Coronary artery (tissue), 2 donors: Measurements from ENCODE around the gene RNF114.
A peak's percentile ranks its signal among the peaks of the same experiment; 100 is the strongest.

Experiments
- DNase-seq: peaks from one replicate; pipeline ENCODE4 v3.0.0-alpha.2; 2017; ENCODE audit warnings: low spot score
- H3K27ac ChIP-seq, 2 donors: fragments of 200-600 bp; sonication (generic); one replicate each; pipeline ENCODE4 v1.5.1; 2016 to 2019
- H3K4me3 ChIP-seq: fragments of 200-600 bp; sonication (generic); 2 replicates; pipeline ENCODE4 v1.5.1; 2016; ENCODE audit warnings: mild to moderate bottlenecking, moderate library complexity
- CTCF ChIP-seq: fragments of 200-600 bp; sonication (generic); IDR thresholded peaks from one replicate; pipeline ENCODE4 v1.5.1; 2019; ENCODE audit warnings: antibody characterized with exemption

Gene RNF114

GRCh38 chr20:49982072-49982345 is 45.8 kb downstream of the RNF114 start:
- peak overlapping the region in 1 of 2 donors; percentile 62 for H3K27ac ChIP-seq
- DNase-seq = no peak
- peak overlapping the region; percentile 83 for H3K4me3 ChIP-seq
- TF ChIP-seq CTCF = no peak

- Histone ChIP-seq H3K4me3 (peak within 1 kb of the TSS; percentile 83), H3K27ac (peak within 1 kb of the TSS; percentile 12 to 87)
- DNase-seq = peak; percentile 83
- peak; percentile 23 for TF ChIP-seq CTCF
Measured at GRCh38 chr20:49982346-49983122, 46.3 kb downstream of the RNF114 start, which contains the start of gene SNAI1. Gene SNAI1, plus strand, starts transcription at chr20:49982980. Its CDS starts 80 bp downstream, at chr20:49983060.

GRCh38 chr20:49983123-49983847 is 47.1 kb downstream of the RNF114 start:
- TF ChIP-seq CTCF = no peak
- Histone ChIP-seq H3K4me3 (peak overlapping the region; percentile 83), H3K27ac (peak overlapping the region; percentile 2 to 87)
- no peak for DNase-seq

- DNase-seq = no peak
- Histone ChIP-seq H3K4me3 (peak overlapping the region; percentile 83), H3K27ac (peak overlapping the region; percentile 2 to 87)
- no peak for TF ChIP-seq CTCF
Measured at GRCh38 chr20:49983848-49984408, 47.7 kb downstream of the RNF114 start.

- Histone ChIP-seq H3K4me3 (peak overlapping the region; percentile 83), H3K27ac (peak overlapping the region in 1 of 2 donors; percentile 87)
- TF ChIP-seq CTCF = no peak
- DNase-seq = no peak
Measured at GRCh38 chr20:49984426-49985153, 48.4 kb downstream of the RNF114 start.

GRCh38 chr20:49985157-49985556 is 49.0 kb downstream of the RNF114 start:
- Histone ChIP-seq H3K4me3 (peak overlapping the region; percentile 83), H3K27ac (peak overlapping the region in 1 of 2 donors; percentile 87)
- DNase-seq = no peak
- TF ChIP-seq CTCF = no peak
